ENCODE measurements around the gene ANKRD49. TPM values are rescaled to one million over a fixed set of nuclear protein-coding genes. Genes with fewer than 3 reads are reported as not detected.
A peak's percentile ranks its signal among the peaks of the same experiment; 100 is the strongest.

Gene ANKRD49, protein sequence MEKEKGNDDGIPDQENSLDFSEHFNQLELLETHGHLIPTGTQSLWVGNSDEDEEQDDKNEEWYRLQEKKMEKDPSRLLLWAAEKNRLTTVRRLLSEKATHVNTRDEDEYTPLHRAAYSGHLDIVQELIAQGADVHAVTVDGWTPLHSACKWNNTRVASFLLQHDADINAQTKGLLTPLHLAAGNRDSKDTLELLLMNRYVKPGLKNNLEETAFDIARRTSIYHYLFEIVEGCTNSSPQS
- polyA plus RNA-seq (2013, experiment 1 of 2), result 9.2 TPM
- polyA plus RNA-seq (2013, experiment 2 of 2), result 13.5 TPM

GRCh38 chr11:94493281-94494125 lies at the start of gene ANKRD49, which contains the start of gene MRE11:
ANKRD49 (plus strand) TSS chr11:94493984; CDS start chr11:94496694, 2,710 bp downstream.
MRE11 (minus strand) TSS chr11:94493844; CDS start chr11:94492801, 1,043 bp downstream.
- Histone ChIP-seq H3K27ac (ENCODE audit: low read depth, low read length) (peak within 1 kb of the TSS; percentile 99), H3K36me3 (ENCODE audit: insufficient read depth, low read length) (peaks cover 47% of the 10 kb centered on the region), H3K9ac (ENCODE audit: low read depth, low read length) (peak within 1 kb of the TSS; percentile 98), H3K27me3 (ENCODE audit: insufficient read depth, low read length) (no peaks in the 10 kb centered on the region), H3K9me3 (ENCODE audit: insufficient read depth, low read depth, low read length) (no peaks in the 10 kb centered on the region), H3K4me1 (ENCODE audit: insufficient read depth, low read length) (0 out of 2 replicates have a peak, but pooled peaks cover 11% of the 10 kb centered on the region), H3K4me3 (ENCODE audit: low read length) (peak within 1 kb of the TSS; percentile 82)
- WGBS, result under 1% methylated on average over 55 of the region's 55 CpGs

DNA sequence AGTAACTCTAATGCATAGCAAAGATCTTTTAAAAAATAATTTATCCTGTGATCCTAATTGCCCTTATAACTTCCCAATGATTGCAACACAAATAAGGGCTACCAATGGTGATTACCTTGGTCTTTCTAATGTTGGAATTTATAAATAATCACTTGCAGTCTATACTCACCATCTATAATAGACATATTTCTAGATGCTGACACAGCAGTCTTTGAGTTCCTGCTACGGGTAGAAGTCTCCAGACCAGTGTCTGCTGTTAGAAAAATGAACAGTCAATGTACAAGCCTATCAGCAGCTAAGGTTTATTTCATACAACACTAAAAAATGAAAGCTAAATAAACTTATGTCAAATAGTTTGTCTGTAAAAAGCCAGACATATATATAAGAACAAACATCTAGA lies 48.1 kb upstream of the ANKRD49 start:
- no peaks in the 10 kb centered on the region for H3K9me3 ChIP-seq (ENCODE audit: insufficient read depth, low read depth, low read length)
- H3K9ac ChIP-seq (ENCODE audit: low read depth, low read length), result no peak overlapping the region
- 83% methylated on average over 1 of the region's 1 CpG for WGBS
- no peaks in the 10 kb centered on the region for H3K27me3 ChIP-seq (ENCODE audit: insufficient read depth, low read length)
- peaks cover 48% of the 10 kb centered on the region for H3K36me3 ChIP-seq (ENCODE audit: insufficient read depth, low read length)
- no peak overlapping the region for H3K4me3 ChIP-seq (ENCODE audit: low read length)
- peaks cover 3% of the 10 kb centered on the region; the same call in 1 of the 2 replicates for H3K4me1 ChIP-seq (ENCODE audit: insufficient read depth, low read length)
- H3K27ac ChIP-seq (ENCODE audit: low read depth, low read length), result no peak overlapping the region

- Histone ChIP-seq H3K9me3 (ENCODE audit: insufficient read depth, low read depth, low read length) (no peaks in the 10 kb centered on the region), H3K4me1 (ENCODE audit: insufficient read depth, low read length) (no peaks in the 10 kb centered on the region), H3K9ac (ENCODE audit: low read depth, low read length) (no peak overlapping the region), H3K4me3 (ENCODE audit: low read length) (no peak overlapping the region), H3K36me3 (ENCODE audit: insufficient read depth, low read length) (peaks cover 48% of the 10 kb centered on the region), H3K27ac (ENCODE audit: low read depth, low read length) (no peak overlapping the region), H3K27me3 (ENCODE audit: insufficient read depth, low read length) (no peaks in the 10 kb centered on the region)
- 94% methylated on average over 4 of the region's 4 CpGs for WGBS
Measured at GRCh38 chr11:94447149-94447548, 46.6 kb upstream of the ANKRD49 start.

DNA sequence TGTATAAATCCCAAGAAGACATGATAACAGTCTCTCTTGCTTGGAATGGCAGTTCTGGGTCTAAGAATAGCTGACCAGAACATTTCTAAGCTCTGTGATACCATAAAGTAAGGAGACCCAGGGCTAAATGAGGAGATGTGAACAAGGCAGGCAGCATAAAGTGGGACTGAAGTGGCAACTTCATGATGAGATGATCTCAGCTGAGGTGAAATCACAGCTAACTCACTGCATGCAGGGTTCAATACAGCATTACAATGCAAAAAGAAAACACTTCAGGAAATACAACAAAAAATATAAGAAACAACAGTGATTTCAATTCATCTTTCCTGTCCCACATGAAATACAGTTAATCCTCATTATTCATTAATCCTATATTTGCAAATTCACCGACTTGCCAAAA lies 44.8 kb upstream of the ANKRD49 start:
- WGBS, result 90% methylated on average over 1 of the region's 1 CpG
- H3K9ac ChIP-seq (ENCODE audit: low read depth, low read length), result no peak overlapping the region

GRCh38 chr11:94449437-94449836 lies 44.3 kb upstream of the ANKRD49 start:
- WGBS, result 98% methylated on average over 2 of the region's 2 CpGs
- H3K27ac ChIP-seq (ENCODE audit: low read depth, low read length), result no peak overlapping the region
- no peaks in the 10 kb centered on the region for H3K4me1 ChIP-seq (ENCODE audit: insufficient read depth, low read length)
- no peak overlapping the region for H3K4me3 ChIP-seq (ENCODE audit: low read length)
- H3K27me3 ChIP-seq (ENCODE audit: insufficient read depth, low read length), result no peaks in the 10 kb centered on the region
- no peaks in the 10 kb centered on the region for H3K9me3 ChIP-seq (ENCODE audit: insufficient read depth, low read depth, low read length)
- peaks cover 50% of the 10 kb centered on the region for H3K36me3 ChIP-seq (ENCODE audit: insufficient read depth, low read length)
- no peak overlapping the region for H3K9ac ChIP-seq (ENCODE audit: low read depth, low read length)

More for the DNA sequence above, 44.8 kb upstream of the ANKRD49 start:
- no peak overlapping the region for H3K27ac ChIP-seq (ENCODE audit: low read depth, low read length)
- H3K9me3 ChIP-seq (ENCODE audit: insufficient read depth, low read depth, low read length), result no peaks in the 10 kb centered on the region
- no peak overlapping the region for H3K4me3 ChIP-seq (ENCODE audit: low read length)
- H3K4me1 ChIP-seq (ENCODE audit: insufficient read depth, low read length), result no peaks in the 10 kb centered on the region
- no peaks in the 10 kb centered on the region for H3K27me3 ChIP-seq (ENCODE audit: insufficient read depth, low read length)
- peaks cover 50% of the 10 kb centered on the region for H3K36me3 ChIP-seq (ENCODE audit: insufficient read depth, low read length)

DNA sequence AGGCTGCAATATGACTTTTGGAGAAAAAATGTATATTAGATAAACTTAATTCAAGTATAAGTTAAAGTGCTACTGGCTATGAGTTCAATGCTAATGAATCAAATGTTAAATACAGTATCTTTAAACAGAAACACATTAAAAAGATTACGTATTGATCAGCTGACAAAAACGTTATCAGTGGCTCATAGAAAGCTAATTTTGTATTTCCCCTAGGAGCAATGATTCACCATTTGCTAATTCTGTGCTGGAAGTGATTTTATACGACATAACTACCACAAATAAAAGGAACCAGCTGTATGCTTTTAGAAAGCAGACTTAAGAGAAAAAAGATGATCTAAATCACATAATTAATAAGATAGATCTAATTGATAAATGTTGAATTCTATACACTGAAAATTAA lies 43.7 kb upstream of the ANKRD49 start:
- 100% methylated on average over 2 of the region's 3 CpGs for WGBS
- peaks cover 50% of the 10 kb centered on the region for H3K36me3 ChIP-seq (ENCODE audit: insufficient read depth, low read length)
- H3K4me1 ChIP-seq (ENCODE audit: insufficient read depth, low read length), result no peaks in the 10 kb centered on the region
- H3K27me3 ChIP-seq (ENCODE audit: insufficient read depth, low read length), result no peaks in the 10 kb centered on the region
- no peak overlapping the region for H3K27ac ChIP-seq (ENCODE audit: low read depth, low read length)
- H3K9ac ChIP-seq (ENCODE audit: low read depth, low read length), result no peak overlapping the region
- no peak overlapping the region for H3K4me3 ChIP-seq (ENCODE audit: low read length)
- no peaks in the 10 kb centered on the region for H3K9me3 ChIP-seq (ENCODE audit: insufficient read depth, low read depth, low read length)

- H3K36me3 ChIP-seq (ENCODE audit: insufficient read depth, low read length), result peaks cover 53% of the 10 kb centered on the region
- 100% methylated on average over 2 of the region's 2 CpGs for WGBS
- no peak overlapping the region for H3K27ac ChIP-seq (ENCODE audit: low read depth, low read length)
- no peak overlapping the region for H3K4me3 ChIP-seq (ENCODE audit: low read length)
- H3K9ac ChIP-seq (ENCODE audit: low read depth, low read length), result no peak overlapping the region
- H3K27me3 ChIP-seq (ENCODE audit: insufficient read depth, low read length), result no peaks in the 10 kb centered on the region
- H3K9me3 ChIP-seq (ENCODE audit: insufficient read depth, low read depth, low read length), result no peaks in the 10 kb centered on the region
- no peaks in the 10 kb centered on the region for H3K4me1 ChIP-seq (ENCODE audit: insufficient read depth, low read length)
Measured at GRCh38 chr11:94452988-94453387, 40.8 kb upstream of the ANKRD49 start.

DNA sequence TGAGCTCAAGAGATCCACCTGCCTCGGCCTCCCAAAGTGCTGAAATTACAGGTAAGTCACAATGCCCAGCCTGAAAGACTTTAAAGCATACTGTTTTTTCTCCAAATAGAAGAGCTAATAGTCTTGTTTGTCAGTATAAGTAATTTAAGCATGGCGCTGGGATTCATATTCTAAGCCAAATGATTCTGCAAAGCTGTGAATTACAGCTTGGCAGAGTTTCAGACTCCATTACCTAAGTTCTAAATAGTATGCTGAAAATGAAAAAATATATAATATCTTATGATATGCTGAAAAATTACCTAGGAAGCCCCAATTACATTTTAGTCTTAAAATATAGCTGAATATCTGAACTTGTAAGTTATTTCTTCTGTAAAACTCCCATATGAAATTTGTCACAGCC lies 39.5 kb upstream of the ANKRD49 start:
- Histone ChIP-seq H3K9ac (ENCODE audit: low read depth, low read length) (no peak overlapping the region), H3K27ac (ENCODE audit: low read depth, low read length) (no peak overlapping the region), H3K4me3 (ENCODE audit: low read length) (no peak overlapping the region), H3K4me1 (ENCODE audit: insufficient read depth, low read length) (no peaks in the 10 kb centered on the region), H3K27me3 (ENCODE audit: insufficient read depth, low read length) (no peaks in the 10 kb centered on the region), H3K9me3 (ENCODE audit: insufficient read depth, low read depth, low read length) (no peaks in the 10 kb centered on the region), H3K36me3 (ENCODE audit: insufficient read depth, low read length) (peaks cover 62% of the 10 kb centered on the region)
- WGBS, result 98% methylated on average over 2 of the region's 2 CpGs

DNA sequence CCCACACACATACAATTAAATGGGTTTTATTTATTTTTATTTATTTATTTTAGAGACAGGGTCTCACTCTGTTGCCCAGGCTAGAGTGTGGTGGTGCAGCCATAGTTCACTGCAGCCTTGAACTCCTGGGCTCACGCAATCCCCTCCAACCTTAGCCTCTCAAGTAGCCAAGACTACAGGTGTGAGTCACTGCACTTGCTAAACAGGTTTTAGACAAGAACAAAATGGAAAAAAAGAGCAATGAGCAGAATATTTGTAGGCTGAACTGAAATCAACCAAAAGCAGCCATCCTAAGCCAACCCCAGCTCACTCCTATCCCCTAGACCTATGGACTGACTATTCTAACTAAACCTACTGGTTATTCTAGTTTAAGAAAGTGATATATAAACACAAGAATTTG lies 37.9 kb upstream of the ANKRD49 start:
- H3K9me3 ChIP-seq (ENCODE audit: insufficient read depth, low read depth, low read length), result no peaks in the 10 kb centered on the region
- H3K27me3 ChIP-seq (ENCODE audit: insufficient read depth, low read length), result no peaks in the 10 kb centered on the region
- no peak overlapping the region for H3K27ac ChIP-seq (ENCODE audit: low read depth, low read length)
- H3K9ac ChIP-seq (ENCODE audit: low read depth, low read length), result no peak overlapping the region
- peaks cover 75% of the 10 kb centered on the region for H3K36me3 ChIP-seq (ENCODE audit: insufficient read depth, low read length)
- WGBS, result 94% methylated on average over 1 of the region's 1 CpG
- H3K4me1 ChIP-seq (ENCODE audit: insufficient read depth, low read length), result no peaks in the 10 kb centered on the region
- no peak overlapping the region for H3K4me3 ChIP-seq (ENCODE audit: low read length)

DNA sequence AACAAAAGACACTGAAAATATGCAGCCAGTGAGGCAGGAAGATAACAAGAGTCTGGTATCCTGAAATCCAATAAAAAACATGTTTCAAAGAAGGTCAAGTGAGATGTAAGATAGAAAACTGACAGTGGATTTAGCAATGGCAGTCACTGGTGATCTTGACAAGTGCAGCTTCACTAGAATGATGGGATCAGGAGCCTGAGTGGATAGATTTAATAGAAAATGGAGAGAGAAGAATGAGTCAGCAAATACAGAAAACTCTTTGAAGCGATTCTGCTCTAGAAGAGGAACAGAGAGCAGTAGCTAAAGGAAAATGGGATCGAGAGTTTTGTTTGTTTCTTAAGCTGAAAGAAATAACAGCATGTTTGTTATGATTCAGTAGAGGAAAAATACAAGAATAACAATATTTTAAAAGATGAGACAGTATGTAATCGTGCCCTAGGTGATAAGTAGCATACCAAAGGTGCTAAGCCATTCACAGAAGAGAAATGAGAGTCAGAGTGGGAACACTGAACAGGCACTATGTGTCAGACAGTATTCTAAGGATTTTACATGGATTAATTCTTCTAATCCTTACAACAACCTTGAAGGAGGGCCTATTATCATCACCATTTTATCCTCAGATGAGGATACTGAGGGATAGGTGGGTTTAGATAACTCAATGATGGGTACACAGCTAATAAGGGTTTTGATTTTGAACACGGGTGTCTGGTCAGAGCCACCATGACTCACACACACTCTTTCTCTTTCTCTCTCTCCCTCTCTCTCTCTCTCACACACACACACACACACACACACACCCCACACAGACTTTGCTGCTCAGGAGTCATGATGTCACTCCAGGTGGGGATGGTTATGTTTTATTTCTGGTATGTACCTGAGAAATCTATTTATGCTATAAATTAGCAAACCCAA lies 36.4 kb upstream of the ANKRD49 start:
- no peak overlapping the region for H3K4me3 ChIP-seq (ENCODE audit: low read length)
- 93% methylated on average over 4 of the region's 4 CpGs for WGBS
- H3K9me3 ChIP-seq (ENCODE audit: insufficient read depth, low read depth, low read length), result no peaks in the 10 kb centered on the region
- no peak overlapping the region for H3K9ac ChIP-seq (ENCODE audit: low read depth, low read length)
- H3K27me3 ChIP-seq (ENCODE audit: insufficient read depth, low read length), result no peaks in the 10 kb centered on the region
- no peaks in the 10 kb centered on the region for H3K4me1 ChIP-seq (ENCODE audit: insufficient read depth, low read length)
- H3K27ac ChIP-seq (ENCODE audit: low read depth, low read length), result no peak overlapping the region
- peaks cover 79% of the 10 kb centered on the region for H3K36me3 ChIP-seq (ENCODE audit: insufficient read depth, low read length)
